ENCODE data around the gene SDHA.
"Not testable (repeated sequence)": the region's sequence is repeated elsewhere in the genome, so short reads cannot be mapped to it uniquely, and the experiment has no call there.

SDHA gene

GRCh38 chr5:257148-257547 is 39.0 kb downstream of the SDHA start:
- DNase-seq (ENCODE audit: low read depth): no peak

- not testable (repeated sequence) for DNase-seq (ENCODE audit: low read depth)
Observed at GRCh38 chr5:263275-263974, 45.3 kb downstream of the SDHA start.

GRCh38 chr5:264338-264737 is 46.2 kb downstream of the SDHA start:
- DNase-seq (ENCODE audit: low read depth): no peak

GRCh38 chr5:266311-267026 is 48.3 kb downstream of the SDHA start:
- DNase-seq (ENCODE audit: low read depth): not testable (repeated sequence)

GRCh38 chr5:267716-268115 is 49.6 kb downstream of the SDHA start:
- DNase-seq (ENCODE audit: low read depth): no peak

GRCh38 chr5:270340-270739 is 52.2 kb downstream of the SDHA start:
- DNase-seq (ENCODE audit: low read depth): no peak

GRCh38 chr5:271828-272167 is 53.7 kb downstream of the SDHA start:
- not testable (repeated sequence) for DNase-seq (ENCODE audit: low read depth)

GRCh38 chr5:273091-273490 is 55.0 kb downstream of the SDHA start:
- not testable (repeated sequence) for DNase-seq (ENCODE audit: low read depth)

- not testable (repeated sequence) for DNase-seq (ENCODE audit: low read depth)
Observed at GRCh38 chr5:273491-273890, 55.4 kb downstream of the SDHA start.

GRCh38 chr5:274346-274745 is 56.2 kb downstream of the SDHA start:
- DNase-seq (ENCODE audit: low read depth): not testable (repeated sequence)

GRCh38 chr5:278646-279045 is 60.5 kb downstream of the SDHA start:
- DNase-seq (ENCODE audit: low read depth): no peak

- DNase-seq (ENCODE audit: low read depth): not testable (repeated sequence)
Observed at GRCh38 chr5:279051-279665, 61.0 kb downstream of the SDHA start.

- DNase-seq (ENCODE audit: low read depth): no peak
Observed at GRCh38 chr5:285991-286557, 68.0 kb downstream of the SDHA start.

GRCh38 chr5:290200-290599 is 72.1 kb downstream of the SDHA start:
- DNase-seq (ENCODE audit: low read depth): not testable (repeated sequence)

- not testable (repeated sequence) for DNase-seq (ENCODE audit: low read depth)
Observed at GRCh38 chr5:291345-291744, 73.2 kb downstream of the SDHA start.

- DNase-seq (ENCODE audit: low read depth): not testable (repeated sequence)
Observed at GRCh38 chr5:294788-295187, 76.7 kb downstream of the SDHA start.

GRCh38 chr5:296207-296606 is 78.1 kb downstream of the SDHA start:
- not testable (repeated sequence) for DNase-seq (ENCODE audit: low read depth)

- not testable (repeated sequence) for DNase-seq (ENCODE audit: low read depth)
Observed at GRCh38 chr5:296954-297353, 78.8 kb downstream of the SDHA start.

- not testable (repeated sequence) for DNase-seq (ENCODE audit: low read depth)
Observed at GRCh38 chr5:297448-297847, 79.3 kb downstream of the SDHA start.

- DNase-seq (ENCODE audit: low read depth): not testable (repeated sequence)
Observed at GRCh38 chr5:297991-298736, 80.0 kb downstream of the SDHA start.

- no peak for DNase-seq (ENCODE audit: low read depth)
Observed at GRCh38 chr5:298737-299125, 80.6 kb downstream of the SDHA start.

GRCh38 chr5:299921-300320 is 81.8 kb downstream of the SDHA start:
- not testable (repeated sequence) for DNase-seq (ENCODE audit: low read depth)
